Activated T-cell treated with anti-CD3 and anti-CD28 coated beads for 48 hours (primary cell): ENCODE data around the gene KIAA1671.

Experiments
- DNase-seq: peaks from one replicate; pipeline ENCODE4 v3.0.0-alpha.2; 2020; ENCODE audit warnings: low read depth

KIAA1671 gene

GRCh38 chr22:25068707-25069106, 116.2 kb downstream of the KIAA1671 start:
- no peak for DNase-seq

- DNase-seq = no peak
These were observed 116.9 kb downstream of the KIAA1671 start for GRCh38 chr22:25069426-25069757.

- no peak for DNase-seq
These were observed 117.4 kb downstream of the KIAA1671 start for GRCh38 chr22:25069758-25070481.

- DNase-seq = no peak
These were observed 118.4 kb downstream of the KIAA1671 start for GRCh38 chr22:25070956-25071355.

- DNase-seq = no peak
These were observed 119.2 kb downstream of the KIAA1671 start for GRCh38 chr22:25071720-25072119.

GRCh38 chr22:25072406-25072805, 119.9 kb downstream of the KIAA1671 start:
- DNase-seq = no peak

- DNase-seq = peak; percentile 58
These were observed 123.8 kb downstream of the KIAA1671 start for GRCh38 chr22:25076336-25076735.

- DNase-seq = no peak
These were observed 124.5 kb downstream of the KIAA1671 start for GRCh38 chr22:25077056-25077455.

GRCh38 chr22:25077964-25078363, 125.4 kb downstream of the KIAA1671 start:
- no peak for DNase-seq

- no peak for DNase-seq
These were observed 126.1 kb downstream of the KIAA1671 start for GRCh38 chr22:25078591-25078990.

GRCh38 chr22:25080855-25081254, 128.3 kb downstream of the KIAA1671 start:
- DNase-seq = no peak

GRCh38 chr22:25081409-25081824, 128.9 kb downstream of the KIAA1671 start:
- peak; percentile 45 for DNase-seq

- DNase-seq = no peak
These were observed 129.6 kb downstream of the KIAA1671 start for GRCh38 chr22:25082096-25082495.

- no peak for DNase-seq
These were observed 130.7 kb downstream of the KIAA1671 start for GRCh38 chr22:25083056-25083806.

- no peak for DNase-seq
These were observed 131.3 kb downstream of the KIAA1671 start for GRCh38 chr22:25083807-25084200.

- DNase-seq = no peak
These were observed 132.0 kb downstream of the KIAA1671 start for GRCh38 chr22:25084405-25085107.

GRCh38 chr22:25085156-25085555, 132.6 kb downstream of the KIAA1671 start:
- no peak for DNase-seq

GRCh38 chr22:25085930-25086901, 133.7 kb downstream of the KIAA1671 start:
- no peak for DNase-seq

- no peak for DNase-seq
These were observed 134.4 kb downstream of the KIAA1671 start for GRCh38 chr22:25086902-25087282.

- no peak for DNase-seq
These were observed 137.8 kb downstream of the KIAA1671 start for GRCh38 chr22:25090225-25090890.

GRCh38 chr22:25091458-25091857, 138.9 kb downstream of the KIAA1671 start:
- no peak for DNase-seq
